Right renal cortex interstitium (tissue), 3 donors: Measurements from ENCODE around the gene CEP170B. TPM values are rescaled to one million over a fixed set of nuclear protein-coding genes. Genes with fewer than 3 reads are reported as not detected.

Experiments
- DNase-seq, 3 donors: peaks; one replicate each; pipeline ENCODE4 v3.0.0-alpha.2; 2013; ENCODE audit warnings: low read depth in 3 of 3, low spot score in 2 of 3
- polyA plus RNA-seq, 3 donors: library from polyadenylated mRNA; unstranded; fragments of 120-200 nt; gene quantifications; one replicate each; pipeline ENCODE4 v1.2.1, GENCODE V29; 2013; ENCODE audit not compliant: insufficient read length in 3 of 3

The CEP170B gene
- polyA plus RNA-seq, 3 donors = 8.1 to 9.8 (median 9.5) TPM

DNA sequence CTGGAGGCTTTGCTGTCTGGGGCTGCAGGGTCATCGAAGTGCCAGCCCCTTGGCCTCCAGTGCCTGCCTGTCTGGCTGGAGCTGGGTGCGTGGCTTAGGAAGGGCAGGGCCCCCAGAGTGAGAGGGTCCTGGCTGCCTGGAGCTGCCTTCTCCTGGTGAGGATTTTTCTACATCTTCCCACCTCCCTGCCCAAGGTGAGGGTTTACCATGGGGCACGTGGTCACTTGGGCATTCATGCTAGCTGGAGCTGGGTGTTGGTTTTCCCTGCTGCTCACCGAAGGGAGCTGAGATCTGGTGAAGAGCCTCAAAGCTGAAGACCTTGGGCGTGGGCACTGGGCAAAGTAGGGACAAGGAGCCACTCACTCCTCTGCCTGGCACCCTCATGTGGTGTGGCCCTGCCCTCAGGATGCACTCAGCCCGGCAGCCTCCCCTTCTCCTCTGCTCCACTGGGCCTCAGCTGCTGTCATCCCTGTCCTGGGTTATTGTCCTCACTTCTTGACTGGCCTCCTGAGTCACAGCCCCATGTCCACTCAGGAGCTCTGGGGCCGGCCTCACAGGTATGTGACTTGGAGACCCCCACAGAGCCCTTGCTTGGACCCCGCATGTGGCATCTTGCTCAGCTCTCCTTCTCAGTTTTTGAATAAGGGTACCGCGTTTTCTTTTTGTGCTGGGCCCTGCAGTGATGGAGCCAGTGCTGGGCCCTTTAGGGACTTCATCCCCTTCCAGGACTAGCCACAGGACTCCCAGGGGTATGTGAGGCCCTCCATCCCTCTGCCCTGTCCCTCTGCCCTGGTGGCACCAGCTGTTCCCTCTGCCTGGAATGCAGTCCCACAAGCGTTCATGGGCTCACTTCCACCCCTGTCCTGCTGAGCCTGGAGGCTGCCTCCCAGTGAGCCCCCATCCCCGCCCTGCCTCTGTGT, 1.6 kb downstream of the CEP170B start:
- no peak for DNase-seq

DNA sequence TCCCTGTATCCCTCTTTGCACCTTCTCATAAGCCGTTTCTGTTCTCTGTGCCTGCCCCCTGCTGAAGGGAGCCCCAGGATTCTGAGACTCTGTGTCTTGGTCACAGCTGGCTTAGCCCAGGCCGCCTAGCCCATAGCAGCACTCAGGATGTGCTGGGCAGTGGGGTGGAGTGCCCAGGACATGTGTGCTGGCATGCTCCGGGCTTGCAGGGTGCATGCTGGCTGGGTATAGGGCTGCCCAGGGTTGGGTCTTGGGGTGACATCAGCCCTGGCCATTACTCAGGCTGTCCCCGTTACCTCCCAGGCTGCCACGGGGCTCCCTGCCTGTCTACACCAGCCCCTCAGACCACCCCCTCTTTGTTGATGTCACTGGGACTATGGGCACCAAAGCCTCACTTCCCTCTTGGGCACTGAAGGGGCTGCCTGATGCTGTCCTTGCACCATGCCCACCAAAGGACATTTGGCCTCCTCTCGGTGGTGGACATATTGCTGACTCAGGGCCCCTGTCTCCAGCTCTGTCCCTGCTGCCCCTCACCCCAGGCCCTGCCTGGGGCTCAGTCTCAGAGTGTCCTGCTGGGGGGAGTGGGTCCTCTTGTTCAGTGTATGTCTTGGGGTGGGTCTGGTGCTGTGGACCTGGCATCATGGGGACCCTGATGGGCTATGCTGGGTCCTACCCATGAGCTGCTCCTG, 2.4 kb downstream of the CEP170B start:
- DNase-seq = no peak

DNA sequence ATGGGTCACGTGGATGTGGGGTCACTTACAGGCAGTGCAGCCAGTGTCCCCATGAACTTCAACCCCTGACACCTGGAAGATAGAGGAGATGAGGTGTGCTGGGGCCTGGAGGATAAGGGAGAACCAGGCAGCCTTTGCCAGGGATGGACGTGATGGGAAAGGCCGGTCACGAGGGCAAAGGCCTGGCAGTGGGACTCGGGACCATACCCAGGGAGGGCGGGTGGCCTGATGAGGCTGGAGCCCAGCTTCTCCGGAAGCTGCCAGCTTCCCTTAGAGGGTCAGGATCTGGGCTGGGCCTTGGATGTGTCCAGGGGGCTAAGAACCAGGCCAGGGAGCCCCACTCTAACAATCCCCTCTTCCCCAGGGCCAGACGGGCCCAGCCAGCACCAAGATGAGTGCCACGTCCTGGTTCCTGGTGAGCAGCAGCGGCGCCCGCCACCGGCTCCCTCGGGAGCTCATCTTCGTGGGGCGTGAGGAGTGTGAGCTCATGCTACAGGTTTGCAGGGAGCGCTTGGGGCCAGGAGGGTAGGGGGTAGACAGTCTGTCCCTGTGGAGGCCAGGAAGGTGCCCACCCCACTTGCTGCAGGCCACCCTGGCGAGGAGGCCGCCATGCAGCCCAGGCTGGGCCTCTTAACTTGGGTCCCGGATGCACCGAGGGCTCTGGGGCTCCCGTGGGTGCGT, 3.1 kb downstream of the CEP170B start:
- DNase-seq = no peak

DNA sequence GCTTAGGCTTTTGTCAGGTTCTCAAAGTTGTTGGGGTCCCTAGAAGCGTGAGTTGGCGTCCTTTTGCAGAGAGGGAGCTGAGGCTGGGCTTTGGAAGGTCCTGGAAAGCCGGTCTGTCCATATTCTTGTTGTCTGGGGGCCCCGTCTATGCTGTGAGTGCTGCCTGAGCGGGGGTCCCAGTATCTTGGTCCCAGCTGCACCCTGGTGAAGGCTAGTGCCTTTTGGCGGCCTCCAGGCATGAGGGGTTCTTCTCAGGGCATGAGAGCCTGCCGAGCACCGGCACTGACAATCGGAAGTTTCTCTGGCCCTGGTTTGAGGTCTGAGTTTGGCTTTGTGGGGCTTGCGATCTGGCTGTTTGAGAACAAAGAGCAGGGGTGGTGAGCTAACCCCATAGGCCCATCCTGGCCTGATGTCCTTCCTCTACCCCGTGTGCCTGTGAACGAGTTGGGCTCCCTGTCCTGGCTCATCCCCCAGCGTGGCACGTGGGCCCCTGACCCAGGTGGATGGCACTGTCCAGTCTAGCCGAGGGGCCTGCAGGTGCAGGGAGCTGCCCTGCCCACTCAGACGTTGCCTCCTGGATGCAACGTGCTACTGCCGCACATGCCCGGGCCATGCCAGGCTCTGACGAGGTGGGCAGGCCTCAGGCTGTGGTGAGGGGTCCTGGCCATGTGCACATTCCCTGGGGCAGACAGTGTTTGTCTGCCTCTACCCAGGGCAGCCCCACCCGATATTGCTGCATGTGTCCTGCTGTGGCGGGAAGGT, 3.9 kb downstream of the CEP170B start:
- no peak for DNase-seq

DNA sequence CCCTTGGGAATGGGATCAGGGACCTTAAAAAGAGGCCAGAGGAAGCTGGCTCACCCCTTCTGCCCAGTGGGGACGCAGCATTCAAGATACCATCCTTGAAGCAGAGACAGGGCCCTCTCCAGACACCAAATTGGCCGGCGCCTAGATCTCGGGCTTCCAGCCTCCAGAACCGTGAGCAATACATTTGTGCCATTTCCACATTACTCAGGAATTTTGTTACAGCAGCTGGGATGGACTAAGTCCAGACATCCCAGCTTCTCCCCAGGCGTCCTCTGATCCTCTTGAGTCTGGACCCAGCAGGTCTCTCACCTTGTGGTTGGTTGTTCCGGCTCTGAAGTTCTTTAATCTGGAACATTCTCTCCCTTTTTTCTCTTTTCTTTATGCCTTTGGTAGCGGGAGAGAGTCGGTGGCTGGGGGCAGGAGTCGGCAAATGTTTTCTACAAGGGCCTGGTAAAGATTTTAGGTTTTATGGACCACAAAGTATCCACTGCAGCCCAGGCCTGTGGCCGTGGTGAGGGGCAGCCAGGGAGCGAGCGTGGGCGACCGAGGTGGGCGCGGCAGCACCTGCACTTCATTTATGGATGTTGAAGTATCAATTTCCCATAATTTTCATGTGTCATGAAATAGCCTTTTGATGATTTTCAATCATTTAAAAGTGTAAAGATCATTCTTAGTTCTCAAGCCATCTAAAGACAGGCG, 4.8 kb downstream of the CEP170B start:
- DNase-seq = no peak

DNA sequence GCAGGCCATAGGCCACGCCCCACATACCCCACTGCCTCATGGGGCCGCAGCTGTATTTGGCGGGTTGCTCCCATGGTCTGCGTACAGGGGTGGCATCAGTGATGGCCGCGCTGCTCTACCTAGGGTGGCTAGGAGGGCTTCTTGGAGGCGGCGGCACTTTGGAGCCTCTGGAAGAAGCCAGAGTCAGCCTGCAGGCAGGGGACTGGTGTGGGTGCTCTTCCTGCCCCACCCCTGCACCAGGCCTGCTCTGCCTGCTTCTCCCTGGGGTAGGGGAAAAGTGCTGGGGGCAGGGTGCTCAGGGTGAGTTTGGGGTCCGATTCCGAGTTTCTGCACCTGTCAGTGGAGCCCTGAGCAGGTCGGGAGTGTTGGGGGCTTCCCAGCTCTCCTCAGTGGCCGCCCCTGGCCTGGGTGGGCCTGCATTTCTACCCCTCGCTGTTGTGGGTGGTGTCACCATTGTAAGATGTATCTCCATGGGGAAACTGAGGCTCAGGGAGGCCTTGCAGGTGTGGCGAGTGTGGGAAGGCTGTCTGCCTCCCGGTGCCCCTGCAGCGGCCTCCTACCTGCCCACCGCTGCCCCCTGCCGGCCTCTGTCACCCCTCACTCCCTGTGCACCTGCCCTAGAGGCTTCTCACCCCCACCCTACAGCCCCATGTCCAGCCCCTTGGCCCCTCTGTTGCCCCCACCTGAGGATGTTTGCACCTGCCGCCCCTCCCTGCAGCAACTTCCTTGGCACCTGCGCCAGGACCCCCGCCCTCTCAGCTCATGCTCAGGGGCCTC, 5.5 kb downstream of the CEP170B start:
- no peak for DNase-seq

DNA sequence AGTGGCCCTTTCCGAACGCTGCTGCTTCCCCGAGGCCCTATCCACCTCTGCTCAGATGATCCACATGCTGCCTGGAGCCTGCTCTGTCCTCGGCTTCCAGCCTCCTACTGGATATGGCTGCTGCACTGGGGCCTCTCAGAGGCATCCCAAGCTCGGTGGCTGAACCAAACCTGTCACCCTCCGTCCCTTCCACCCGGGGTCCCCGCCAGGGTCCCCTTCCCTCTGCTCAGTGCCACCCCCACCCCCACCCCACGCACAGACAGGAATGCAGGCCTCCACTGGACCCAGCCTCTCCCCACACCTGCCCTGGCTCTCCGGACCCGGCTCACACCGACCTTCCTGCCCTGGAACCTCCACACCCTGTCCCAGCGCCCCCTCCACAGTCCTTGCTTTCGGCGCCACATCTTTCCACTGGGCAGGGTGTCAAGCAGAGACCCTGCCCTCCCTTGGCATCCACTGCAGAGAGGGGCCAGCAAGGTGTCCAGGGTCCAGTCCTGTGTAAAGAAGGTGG, 6.1 kb downstream of the CEP170B start:
- no peak for DNase-seq

DNA sequence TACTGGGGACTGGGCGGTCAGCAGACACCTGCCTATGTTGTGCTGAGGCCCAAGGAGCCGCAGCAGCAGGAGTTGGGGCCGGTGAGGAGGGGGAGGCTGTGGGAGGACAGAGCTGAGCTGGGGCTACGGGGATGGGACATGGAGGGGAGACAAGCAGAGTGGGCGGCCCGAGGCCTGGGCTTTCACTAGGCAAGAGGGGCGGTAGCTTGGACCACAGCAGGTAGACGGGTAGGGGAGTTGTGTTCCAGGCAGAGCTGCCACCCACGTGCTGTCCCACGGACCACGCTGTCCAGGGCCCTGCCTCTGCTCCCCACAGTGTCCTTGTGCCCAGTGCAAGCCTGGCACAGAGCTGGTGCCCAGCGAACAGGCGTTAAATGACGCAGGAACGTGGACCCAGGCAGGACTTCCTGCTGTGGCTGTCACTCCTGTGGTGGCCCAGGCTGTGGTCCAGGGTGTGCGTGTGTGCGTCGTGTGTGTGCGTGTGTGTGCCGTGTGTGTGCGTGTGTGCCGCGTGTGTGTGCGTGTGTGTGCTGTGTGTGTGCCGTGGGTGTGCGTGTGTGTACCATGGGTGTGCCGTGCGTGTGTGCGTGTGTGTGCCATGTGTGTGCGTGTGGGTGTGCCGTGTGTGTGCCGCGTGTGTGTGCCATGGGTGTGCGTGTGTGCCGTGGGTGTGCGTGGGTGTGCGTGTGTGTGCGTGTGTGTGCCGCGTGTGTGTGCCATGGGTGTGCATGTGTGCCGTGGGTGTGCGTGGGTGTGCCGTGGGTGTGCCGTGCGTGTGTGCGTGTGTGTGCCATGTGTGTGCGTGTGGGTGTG, 6.8 kb downstream of the CEP170B start:
- no peak for DNase-seq

DNA sequence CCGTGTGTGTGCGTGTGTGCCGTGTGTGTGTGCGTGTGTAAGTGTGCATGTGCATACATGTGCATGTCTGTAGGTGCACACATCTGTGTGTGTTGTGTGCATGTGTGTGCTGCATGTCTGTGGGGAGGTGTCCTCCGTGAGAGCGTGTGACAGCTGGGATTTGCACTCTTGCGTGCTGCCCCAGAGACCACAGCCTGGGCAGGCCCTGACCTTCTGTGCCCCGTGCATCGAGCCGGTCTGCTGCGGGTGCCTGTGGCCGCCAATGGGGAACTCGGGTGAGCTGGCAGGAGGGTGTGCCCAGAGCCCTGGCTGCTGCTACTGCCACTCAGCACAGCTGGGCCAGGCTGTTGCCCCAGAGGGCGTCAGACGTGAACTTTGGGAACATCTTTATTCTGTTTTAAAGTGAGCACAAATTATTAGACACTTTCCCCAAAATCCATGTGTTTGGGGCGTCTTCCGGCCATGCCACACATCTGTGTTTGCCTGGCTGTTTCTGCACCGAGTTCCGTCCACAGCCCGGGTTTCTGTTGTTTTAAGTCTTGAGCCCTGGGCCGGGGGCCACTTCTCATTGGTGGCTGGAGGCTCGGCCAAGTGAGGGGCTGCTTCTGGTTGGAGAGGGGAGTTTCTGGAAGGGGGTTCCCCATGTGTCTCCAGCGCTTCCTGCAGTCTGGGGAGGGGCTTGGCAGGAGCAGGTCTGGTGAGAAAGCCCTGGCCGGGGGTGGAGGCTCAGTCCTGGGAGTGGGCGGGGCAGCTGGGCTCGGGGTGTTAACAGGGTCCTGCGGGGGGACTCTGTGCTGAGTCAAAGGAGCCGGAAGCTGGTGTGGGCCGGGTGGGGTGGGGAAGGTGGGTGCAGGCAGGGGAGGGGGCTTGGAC, 7.6 kb downstream of the CEP170B start:
- DNase-seq = no peak

DNA sequence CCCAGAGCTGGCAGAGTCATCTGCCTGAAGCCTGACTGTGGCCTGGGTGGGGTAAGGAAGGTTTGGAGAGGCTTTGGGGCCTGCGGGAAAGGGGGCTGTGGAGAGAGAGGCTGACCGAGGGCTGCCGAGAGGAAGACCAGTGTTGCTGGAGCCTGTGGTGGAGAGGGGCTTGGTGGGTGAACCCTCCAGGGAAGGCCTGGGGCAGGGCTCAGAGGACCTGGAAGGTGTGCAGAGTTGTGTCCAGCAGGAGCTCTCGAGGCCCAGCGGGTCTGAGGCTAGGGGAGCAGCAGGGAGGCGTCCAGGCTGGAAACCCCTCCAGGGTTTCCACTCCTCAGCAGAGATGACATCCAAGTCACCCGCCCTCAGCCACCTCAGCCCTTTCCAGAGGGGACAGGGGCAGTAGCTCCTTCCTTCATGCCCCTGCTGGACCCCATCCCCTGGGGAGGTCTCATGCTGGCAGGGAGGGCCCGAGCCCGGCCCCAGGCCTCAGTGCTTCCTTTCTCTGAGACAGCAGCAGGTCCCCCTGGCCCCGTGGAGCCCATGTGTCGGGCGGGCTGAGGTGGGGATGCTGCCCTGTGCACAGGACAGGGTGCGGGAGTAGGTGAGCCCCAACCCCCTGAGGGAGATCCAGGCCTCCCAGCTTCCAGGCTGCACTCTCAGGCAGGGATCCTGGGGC, 8.4 kb downstream of the CEP170B start:
- no peak for DNase-seq

DNA sequence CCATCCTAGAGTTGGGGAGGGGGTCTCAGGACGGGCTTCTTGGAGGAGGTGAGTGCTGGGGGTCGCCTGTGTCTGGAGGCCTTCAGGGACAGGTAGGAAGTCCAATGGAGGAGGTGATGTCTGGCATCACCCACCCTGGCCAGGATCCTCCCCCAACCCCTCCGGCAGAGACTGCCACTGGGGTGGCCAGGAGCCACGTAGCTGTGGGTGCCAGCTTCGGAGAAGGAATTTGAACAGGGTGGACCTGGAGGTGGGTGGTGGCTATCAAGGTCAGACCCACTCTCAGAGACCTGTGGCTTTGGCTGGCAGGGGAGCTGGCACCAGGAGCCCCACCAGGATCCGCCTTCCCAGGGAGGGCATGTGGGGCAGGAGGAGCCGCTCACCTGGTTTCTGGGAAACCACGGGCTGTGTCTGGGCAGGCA, 9.1 kb downstream of the CEP170B start:
- no peak for DNase-seq

DNA sequence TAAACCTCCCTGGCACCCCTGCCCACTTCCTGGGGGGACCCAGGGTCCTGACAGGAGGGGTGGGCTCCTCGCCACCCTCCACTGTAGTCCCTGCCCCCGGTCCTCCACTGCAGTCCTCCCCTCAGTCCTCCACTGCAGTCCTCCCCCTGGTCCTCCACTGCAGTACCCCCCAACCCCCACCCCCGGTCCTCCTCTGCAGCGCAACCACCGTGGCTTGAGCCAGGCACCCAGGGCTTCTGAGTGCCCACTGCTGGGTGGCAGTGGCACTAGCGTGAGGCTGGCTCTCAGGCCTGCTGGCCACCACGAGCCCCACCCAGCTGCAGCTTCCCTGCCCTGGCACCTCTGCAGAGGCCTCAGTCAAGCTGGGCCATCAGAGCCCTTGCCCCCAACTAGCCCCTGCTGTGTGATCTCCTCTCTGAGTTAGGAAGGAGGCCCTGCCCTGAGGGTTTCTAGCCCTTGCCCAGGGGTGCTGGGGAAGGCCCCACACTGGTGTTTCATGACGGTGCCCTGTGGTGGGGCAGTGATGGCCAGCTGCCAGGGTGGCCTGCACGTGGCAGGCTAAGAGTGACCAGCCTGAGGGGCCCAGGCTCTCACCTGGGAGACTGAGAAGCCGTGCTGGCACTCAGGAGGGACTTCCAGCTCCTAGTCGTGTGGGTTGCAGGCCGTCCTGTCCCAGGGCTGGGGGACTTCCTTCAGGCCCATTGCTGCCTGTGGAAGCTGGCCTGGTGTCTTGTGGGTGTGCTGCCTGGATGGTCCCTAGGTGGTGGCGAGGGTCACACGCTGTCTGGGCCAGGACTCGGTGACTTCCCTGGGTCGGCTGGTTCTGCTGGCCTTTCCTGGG, 9.7 kb downstream of the CEP170B start:
- DNase-seq = no peak

DNA sequence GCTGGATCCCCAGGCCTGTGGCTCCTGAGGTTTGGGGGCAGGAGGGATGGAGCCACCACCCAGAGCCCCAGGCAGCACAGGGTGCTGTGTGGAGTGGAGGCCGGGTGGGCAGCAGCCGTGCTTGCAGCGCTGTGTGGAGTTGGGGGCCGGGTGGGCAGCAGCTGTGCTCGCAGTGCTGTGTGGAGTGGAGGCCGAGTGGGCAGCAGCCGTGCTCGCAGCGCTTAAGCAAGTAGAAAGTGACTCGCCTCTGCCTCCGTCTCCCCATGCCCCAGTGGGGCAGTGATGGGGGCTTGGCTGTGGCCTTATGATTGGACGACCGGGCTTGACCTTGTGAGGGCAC, 10.3 kb downstream of the CEP170B start:
- no peak for DNase-seq

DNA sequence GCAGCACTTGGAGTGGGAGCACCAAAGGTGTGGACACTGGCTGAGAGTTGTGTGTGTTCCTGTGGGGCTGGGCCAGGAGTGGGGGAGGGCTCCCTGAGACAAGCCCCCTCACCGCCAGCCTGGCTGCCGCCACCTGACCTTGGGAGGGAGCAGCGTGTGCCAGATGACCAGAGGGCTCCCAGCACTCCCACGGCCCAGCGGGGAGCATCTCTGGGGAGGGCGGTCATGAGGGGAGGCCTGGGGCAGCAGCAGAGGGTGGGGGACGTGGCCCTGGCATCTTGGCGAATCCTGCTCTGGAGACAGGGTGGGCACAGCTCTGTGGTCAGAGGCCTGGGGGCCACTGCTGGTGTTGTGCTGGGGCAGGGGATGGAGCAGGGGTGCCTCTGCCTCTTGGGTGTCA, 10.7 kb downstream of the CEP170B start:
- DNase-seq = no peak

DNA sequence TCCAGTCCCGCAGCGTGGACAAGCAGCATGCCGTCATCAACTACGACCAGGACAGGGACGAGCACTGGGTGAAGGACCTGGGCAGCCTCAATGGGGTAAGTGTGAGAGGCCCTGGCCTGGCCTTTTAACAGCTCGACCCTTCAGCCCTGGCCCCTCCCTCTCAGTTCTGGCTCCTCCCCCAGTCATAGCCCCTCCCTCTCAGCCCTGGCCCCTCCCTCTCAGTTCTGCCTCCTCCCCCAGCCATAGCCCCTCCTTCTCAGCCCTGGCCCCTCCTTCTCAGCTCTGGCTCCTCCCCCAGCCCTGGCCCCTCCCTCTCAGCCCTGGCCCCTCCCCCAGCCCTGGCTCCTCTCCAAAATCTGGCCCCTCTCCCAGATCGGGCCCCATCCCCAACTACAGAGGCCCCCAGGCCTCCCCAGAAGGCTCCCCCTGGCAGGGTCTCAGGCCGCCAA, 11.2 kb downstream of the CEP170B start:
- no peak for DNase-seq
